Measurements from ENCODE around the gene OR51B4. TPM values are rescaled to one million over a fixed set of nuclear protein-coding genes. Genes with fewer than 3 reads are reported as not detected.
"Not testable (repeated sequence)": the region's sequence is repeated elsewhere in the genome, so short reads cannot be mapped to it uniquely, and the experiment has no call there.

OR51B4 gene
- total RNA-seq, 4 donors from 2014 or later = not detected

DNA sequence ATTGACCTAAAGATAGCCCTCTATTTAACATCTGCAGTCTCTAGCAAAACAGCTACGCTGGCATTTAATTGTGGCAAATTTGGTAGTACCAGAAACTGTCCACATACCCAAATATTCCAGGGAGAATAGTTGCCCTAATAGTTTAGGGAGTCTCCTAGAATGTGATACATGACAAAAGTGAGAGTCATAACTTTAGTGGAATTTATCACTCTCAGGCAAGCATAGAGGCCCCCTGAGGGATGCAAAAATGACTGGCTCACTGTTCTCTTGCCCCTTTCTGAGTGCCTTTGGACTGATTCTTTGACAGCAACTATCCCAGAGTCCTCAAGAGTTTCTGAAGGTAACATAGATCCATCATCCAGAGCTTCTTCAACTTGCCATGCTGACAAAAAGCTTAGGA is 2.3 kb upstream of the OR51B4 start:
- TF ChIP-seq POLR2A (IDR thresholded peaks at IDR 0.05) = no peak
- TF ChIP-seq, protein P1, sequence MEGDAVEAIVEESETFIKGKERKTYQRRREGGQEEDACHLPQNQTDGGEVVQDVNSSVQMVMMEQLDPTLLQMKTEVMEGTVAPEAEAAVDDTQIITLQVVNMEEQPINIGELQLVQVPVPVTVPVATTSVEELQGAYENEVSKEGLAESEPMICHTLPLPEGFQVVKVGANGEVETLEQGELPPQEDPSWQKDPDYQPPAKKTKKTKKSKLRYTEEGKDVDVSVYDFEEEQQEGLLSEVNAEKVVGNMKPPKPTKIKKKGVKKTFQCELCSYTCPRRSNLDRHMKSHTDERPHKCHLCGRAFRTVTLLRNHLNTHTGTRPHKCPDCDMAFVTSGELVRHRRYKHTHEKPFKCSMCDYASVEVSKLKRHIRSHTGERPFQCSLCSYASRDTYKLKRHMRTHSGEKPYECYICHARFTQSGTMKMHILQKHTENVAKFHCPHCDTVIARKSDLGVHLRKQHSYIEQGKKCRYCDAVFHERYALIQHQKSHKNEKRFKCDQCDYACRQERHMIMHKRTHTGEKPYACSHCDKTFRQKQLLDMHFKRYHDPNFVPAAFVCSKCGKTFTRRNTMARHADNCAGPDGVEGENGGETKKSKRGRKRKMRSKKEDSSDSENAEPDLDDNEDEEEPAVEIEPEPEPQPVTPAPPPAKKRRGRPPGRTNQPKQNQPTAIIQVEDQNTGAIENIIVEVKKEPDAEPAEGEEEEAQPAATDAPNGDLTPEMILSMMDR (IDR thresholded peaks at IDR 0.05) = no peak
- Histone ChIP-seq H3K27ac (no peak overlapping the region), H3K4me1 (no peaks in the 10 kb centered on the region), H3K27me3 (no peaks in the 10 kb centered on the region), H3K36me3 (no peaks in the 10 kb centered on the region), H3K4me3 (replicated peaks in 1 of 3) (no peak overlapping the region), H3K9me3 (no peaks in the 10 kb centered on the region)
- intact Hi-C loops (cut with DNase I) = no loop called here
- DNase-seq = no peak
- WGBS, 2 donors = 89% methylated on average over 1 of the region's 1 CpG

DNA sequence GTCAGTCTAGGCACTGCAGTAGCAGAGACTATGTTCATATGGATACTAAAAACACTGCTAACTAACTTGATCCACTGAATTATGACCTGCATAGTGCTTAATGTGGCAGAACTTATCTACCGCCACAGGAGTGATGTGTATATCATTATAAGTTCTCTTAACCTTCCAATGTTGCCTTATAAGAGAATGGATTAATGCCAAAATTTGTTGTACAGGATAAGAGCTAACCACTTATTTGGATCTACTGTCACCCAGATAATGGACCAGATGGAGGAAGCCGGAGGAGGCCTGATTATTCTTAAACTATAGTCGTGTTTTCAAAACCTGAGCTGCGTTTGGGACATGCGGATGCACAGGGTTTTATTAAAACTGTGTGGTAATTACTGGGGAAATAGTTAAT is 1.9 kb upstream of the OR51B4 start:
- no peaks in the 10 kb centered on the region for H3K36me3 ChIP-seq
- intact Hi-C loops (cut with DNase I) = no loop called here
- 81 to 88% methylated on average over 5 of the region's 5 CpGs for whole genome bisulfite sequencing, 2 donors
- no peaks in the 10 kb centered on the region for H3K9me3 ChIP-seq
- no peak overlapping the region for H3K27ac ChIP-seq
- no peak overlapping the region for H3K4me3 ChIP-seq (replicated peaks in 1 of 3)
- H3K27me3 ChIP-seq = no peaks in the 10 kb centered on the region
- DNase-seq = no peak
- H3K4me1 ChIP-seq = no peaks in the 10 kb centered on the region
- TF ChIP-seq POLR2A (IDR thresholded peaks at IDR 0.05) = no peak
- TF ChIP-seq, protein P1 (IDR thresholded peaks at IDR 0.05) = no peak

DNA sequence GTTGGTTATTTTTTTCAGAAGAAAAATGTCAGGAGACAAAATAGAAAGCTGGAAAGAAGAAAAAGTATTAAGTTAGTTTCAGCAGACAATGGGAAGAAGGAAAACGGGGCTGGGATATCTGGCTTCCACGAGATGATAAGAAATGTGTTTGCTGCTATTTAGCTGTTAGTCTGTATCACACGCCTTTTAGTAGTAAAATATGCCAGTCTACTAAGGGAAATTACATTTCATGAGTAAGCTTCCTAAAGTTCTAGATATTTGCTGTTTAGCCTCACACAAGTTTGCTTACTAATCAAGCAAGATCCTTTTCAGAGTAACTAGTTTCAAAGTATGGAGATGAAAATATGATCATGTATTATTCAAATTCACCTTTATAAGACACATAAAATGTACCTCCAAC is 1.5 kb downstream of the OR51B4 start:
- WGBS, 2 donors = 73 to 74% methylated on average over 3 of the region's 3 CpGs
- Histone ChIP-seq H3K36me3 (no peaks in the 10 kb centered on the region), H3K27me3 (no peaks in the 10 kb centered on the region), H3K9me3 (no peaks in the 10 kb centered on the region), H3K4me1 (no peaks in the 10 kb centered on the region), H3K4me3 (replicated peaks in 1 of 3) (no peak overlapping the region), H3K27ac (no peak overlapping the region)
- no peak for DNase-seq
- TF ChIP-seq POLR2A (IDR thresholded peaks at IDR 0.05) = no peak
- TF ChIP-seq, protein P1 (IDR thresholded peaks at IDR 0.05) = no peak
- intact Hi-C loops (cut with DNase I) = no loop called here

DNA sequence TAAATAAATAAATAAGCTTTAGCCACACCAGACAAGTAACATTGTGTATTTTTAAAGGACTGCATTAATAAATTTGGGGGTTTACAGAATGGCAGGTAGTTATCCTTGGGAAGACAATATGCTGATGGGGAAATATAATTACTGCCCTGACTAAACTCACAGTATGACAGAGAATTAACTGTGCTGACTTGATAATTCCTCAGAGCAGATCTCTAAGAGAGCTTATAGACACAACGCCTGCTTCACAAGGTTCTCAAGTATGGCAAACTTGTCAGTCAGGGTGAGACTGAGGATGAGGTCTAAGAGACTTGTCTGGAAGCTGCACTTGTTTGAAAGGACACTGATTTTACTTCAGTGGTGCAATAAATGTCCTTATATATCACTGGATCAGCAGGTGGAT is 3.3 kb downstream of the OR51B4 start:
- H3K9me3 ChIP-seq = no peaks in the 10 kb centered on the region
- DNase-seq = no peak
- intact Hi-C loops (cut with DNase I) = no loop called here
- WGBS, 2 donors = 32 to 36% methylated on average over 1 of the region's 1 CpG
- no peaks in the 10 kb centered on the region for H3K27me3 ChIP-seq
- no peak overlapping the region for H3K27ac ChIP-seq
- TF ChIP-seq, protein P1 (IDR thresholded peaks at IDR 0.05) = no peak
- TF ChIP-seq POLR2A (IDR thresholded peaks at IDR 0.05) = no peak
- H3K36me3 ChIP-seq = no peaks in the 10 kb centered on the region
- no peak overlapping the region for H3K4me3 ChIP-seq (replicated peaks in 1 of 3)
- H3K4me1 ChIP-seq = no peaks in the 10 kb centered on the region

DNA sequence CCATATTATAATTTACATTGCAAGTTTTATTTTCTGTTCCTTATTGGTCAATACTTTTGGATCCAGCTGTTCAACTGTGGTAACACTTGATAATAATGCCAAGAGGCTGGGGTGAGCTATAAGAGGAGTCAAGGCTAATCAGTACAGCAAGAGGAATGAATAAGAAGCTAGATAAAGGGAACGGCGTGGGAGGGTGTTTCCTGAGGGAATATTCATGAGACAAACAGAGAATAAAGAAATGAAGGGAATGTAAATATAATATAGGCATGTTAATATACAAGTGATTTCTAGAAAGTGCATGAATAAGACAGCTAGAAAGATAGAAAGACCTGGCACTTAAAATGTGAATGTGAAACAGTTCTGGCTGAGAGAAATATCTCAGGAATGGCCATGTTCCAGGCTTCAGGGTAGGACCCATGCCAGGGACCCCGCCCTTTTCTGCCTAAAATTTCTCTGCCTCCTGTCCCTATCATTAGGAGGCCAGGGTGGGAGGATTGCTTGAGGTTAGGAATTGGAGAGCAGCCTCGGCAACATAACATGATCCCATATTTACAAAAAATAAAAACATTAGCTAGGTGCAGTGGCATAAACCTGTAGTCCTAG is 3.9 kb downstream of the OR51B4 start:
- no peak for TF ChIP-seq POLR2A (IDR thresholded peaks at IDR 0.05)
- TF ChIP-seq, protein P1 (IDR thresholded peaks at IDR 0.05) = no peak
- Histone ChIP-seq H3K4me3 (replicated peaks in 1 of 3) (no peak overlapping the region), H3K27me3 (no peaks in the 10 kb centered on the region), H3K9me3 (no peaks in the 10 kb centered on the region), H3K4me1 (no peaks in the 10 kb centered on the region), H3K27ac (no peak overlapping the region), H3K36me3 (no peaks in the 10 kb centered on the region)
- intact Hi-C loops (cut with DNase I) = no loop called here
- DNase-seq = no peak
- 69 to 75% methylated on average over 4 of the region's 4 CpGs for WGBS, 2 donors

DNA sequence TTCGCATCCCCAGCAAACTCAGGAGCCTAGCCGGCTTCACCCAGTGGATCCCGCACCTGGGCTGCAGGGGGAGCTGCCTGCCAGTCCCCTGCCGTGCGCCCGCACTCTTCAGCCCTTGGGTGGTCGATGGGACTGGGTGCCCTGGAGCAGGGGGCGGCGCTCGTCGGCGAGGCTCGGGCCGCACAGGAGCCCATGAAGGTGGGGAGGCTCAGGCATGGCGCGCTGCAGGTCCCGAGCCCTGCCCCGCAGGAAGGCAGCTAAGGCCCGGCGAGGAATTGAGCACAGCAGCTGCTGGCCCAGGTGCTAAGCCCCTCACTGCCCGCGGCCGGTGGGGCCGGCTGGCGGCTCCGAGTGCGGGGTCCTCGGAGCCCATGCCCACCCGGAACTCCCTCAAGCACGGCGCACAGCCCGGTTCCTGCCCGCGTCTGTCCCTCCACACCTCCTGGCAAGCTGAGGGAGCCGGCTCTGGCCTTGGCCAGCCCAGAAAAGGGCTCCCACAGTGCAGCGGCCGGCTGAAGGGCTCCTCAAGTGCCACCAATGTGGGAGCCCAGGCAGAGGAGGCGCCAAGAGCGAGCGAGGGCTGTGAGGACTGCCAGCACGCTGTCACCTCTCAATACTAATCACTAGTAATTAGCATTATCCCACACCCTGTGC is 7.3 kb downstream of the OR51B4 start:
- H3K4me1 ChIP-seq; H3K36me3 ChIP-seq; H3K27me3 ChIP-seq; intact Hi-C loops (cut with DNase I); H3K27ac ChIP-seq; DNase-seq; H3K4me3 ChIP-seq (replicated peaks in 1 of 3); H3K9me3 ChIP-seq: not testable (repeated sequence)
- WGBS, 2 donors = 93% methylated on average over 14 to 24 of the region's 41 CpGs

Data from thyroid gland (tissue), 4 donors.